Right hindlimb (tissue), 1 donor: Measurements from ENCODE around the gene AP2M1.

Experiments
- DNase-seq: peaks from one replicate; pipeline ENCODE4 v3.0.0-alpha.2; 2018

AP2M1 gene

GRCh38 chr3:184229394-184230080, 54.9 kb downstream of the AP2M1 start, which contains the start of gene VWA5B2:
Gene VWA5B2, plus strand, starts transcription at chr3:184229585. Its CDS starts 944 bp downstream, at chr3:184230529.
- peak; percentile 65 for DNase-seq

GRCh38 chr3:184230081-184230602, 55.5 kb downstream of the AP2M1 start:
- DNase-seq: no peak

- no peak for DNase-seq
Measured at GRCh38 chr3:184230603-184231528, 56.2 kb downstream of the AP2M1 start.

- DNase-seq: no peak
Measured at GRCh38 chr3:184231671-184232070, 57.0 kb downstream of the AP2M1 start.

- DNase-seq: no peak
Measured at GRCh38 chr3:184233127-184233843, 58.6 kb downstream of the AP2M1 start.
